ENCODE results near the gene TTLL7.

Gene TTLL7

DNA sequence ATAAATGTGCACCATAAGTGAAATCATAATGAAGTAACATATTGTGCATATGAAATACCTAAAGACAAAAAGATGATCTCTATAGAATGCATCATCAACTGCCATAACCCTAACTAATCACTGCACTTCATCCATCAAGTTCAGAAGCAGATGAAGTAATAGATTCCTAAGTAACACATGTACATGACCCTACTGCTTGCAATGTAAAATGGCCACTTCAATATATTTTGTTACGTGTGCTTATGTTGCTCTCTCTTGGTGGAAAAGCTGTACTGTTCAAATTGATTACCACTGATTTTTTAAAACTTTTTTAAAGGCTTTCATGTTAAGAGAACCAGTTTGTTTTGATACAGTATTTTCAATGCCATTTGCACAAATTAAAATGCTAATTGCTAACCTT lies 141.8 kb downstream of the TTLL7 start:
- no peak for DNase-seq (ENCODE audit: low spot score)
- TF ChIP-seq, protein P1, sequence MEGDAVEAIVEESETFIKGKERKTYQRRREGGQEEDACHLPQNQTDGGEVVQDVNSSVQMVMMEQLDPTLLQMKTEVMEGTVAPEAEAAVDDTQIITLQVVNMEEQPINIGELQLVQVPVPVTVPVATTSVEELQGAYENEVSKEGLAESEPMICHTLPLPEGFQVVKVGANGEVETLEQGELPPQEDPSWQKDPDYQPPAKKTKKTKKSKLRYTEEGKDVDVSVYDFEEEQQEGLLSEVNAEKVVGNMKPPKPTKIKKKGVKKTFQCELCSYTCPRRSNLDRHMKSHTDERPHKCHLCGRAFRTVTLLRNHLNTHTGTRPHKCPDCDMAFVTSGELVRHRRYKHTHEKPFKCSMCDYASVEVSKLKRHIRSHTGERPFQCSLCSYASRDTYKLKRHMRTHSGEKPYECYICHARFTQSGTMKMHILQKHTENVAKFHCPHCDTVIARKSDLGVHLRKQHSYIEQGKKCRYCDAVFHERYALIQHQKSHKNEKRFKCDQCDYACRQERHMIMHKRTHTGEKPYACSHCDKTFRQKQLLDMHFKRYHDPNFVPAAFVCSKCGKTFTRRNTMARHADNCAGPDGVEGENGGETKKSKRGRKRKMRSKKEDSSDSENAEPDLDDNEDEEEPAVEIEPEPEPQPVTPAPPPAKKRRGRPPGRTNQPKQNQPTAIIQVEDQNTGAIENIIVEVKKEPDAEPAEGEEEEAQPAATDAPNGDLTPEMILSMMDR (IDR thresholded peaks at IDR 0.05; ENCODE audit: extremely low read depth, missing control alignments): no peak

DNA sequence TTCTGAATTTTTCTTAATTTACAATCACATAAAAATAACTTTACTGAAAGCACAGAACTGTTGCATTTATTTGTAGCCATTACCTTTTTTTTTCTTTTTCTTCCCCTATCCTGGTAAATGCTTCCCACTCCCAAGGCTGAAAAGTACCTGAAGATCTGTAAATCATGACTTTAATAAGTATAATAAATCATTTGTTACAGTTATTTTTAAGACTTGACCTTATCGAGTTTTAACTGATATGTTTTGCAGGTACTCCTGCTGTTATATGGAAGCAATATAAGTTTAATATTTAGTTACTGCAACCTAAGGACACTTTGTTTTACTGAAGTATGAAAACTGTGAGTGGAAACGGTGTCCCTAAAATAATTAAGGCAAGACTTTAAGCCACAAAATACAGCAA lies 142.6 kb downstream of the TTLL7 start:
- DNase-seq (ENCODE audit: low spot score): no peak
- TF ChIP-seq, protein P1 (IDR thresholded peaks at IDR 0.05; ENCODE audit: extremely low read depth, missing control alignments): no peak

DNA sequence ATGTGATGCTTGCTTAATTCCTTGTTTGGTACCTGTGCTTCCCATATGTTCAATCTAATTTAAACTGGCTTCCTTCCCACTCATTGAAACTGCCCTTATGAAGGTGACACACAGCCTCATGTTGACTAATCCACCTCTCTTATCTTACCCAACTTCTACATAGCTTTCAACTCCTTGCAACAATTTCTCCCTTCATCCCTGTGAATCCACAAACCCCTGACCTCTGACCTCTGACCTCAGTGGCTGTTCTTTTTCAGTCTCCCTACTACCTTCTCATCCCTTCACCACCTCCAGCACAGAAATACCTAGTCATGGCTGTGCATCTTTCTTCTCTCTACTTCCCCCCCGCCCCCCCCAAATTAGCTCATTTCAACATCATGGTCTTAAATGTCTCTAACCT lies 144.5 kb downstream of the TTLL7 start:
- no peak for DNase-seq (ENCODE audit: low spot score)
- TF ChIP-seq, protein P1 (IDR thresholded peaks at IDR 0.05; ENCODE audit: extremely low read depth, missing control alignments): no peak

DNA sequence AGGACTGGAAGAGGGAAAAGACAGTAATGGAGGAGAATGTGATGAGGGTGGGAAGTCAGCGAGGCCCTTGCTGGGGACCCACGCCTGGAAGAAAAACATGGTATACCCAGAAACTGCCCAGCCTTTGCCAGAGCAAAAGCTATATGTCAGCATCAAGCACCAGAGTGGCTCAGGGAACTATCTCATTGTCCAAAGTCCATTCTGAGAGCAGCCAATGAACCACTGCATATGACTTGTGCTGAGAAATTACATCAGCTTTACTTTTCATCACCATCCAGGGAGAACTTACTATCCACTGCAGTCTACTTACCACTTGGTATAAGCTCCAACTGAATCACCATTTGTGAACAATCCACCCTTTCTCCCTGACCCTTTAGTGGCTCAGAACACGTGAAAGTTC lies 148.1 kb downstream of the TTLL7 start:
- DNase-seq (ENCODE audit: low spot score): no peak
- TF ChIP-seq, protein P1 (IDR thresholded peaks at IDR 0.05; ENCODE audit: extremely low read depth, missing control alignments): no peak

DNA sequence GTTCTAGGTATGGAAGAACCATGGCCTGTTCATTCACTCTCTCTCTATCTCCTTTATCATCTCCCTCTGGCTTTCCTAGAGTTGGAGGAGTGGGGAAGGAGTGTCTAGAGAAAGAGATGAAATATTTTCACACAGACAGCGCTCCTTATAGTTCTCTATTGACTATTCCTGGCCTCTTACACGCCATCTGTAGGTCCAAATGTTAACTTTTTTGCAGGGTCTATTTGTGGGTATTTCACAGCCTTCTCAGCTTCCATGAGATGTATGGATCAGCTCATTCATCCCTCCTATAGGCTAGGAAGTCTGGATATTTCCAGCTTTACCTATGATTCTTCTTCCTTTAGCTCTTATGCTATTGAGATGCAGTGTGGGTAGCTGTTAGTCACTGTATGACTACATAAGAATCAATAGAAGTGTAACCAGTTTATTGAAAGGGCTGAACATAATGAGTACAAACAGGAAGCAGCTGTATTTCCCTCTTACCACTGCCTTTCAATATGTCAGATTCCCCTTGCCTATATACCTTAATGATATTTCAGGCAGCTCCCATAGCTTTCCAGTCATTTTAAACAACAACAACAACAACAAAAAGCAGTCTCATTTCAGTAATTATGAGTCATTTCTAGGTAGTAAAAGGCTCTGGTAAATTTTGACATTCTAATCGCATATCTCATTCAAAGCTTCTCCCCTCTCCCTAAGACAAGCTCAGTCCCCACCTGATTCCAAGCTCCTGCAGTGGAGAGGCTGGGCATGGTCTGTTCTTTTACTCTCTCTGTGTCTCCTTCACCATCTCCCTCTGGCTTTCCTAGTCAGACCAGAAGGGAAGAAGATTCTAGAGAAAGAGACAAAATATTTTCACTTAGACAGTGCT lies 149.5 kb downstream of the TTLL7 start:
- TF ChIP-seq, protein P1 (IDR thresholded peaks at IDR 0.05; ENCODE audit: extremely low read depth, missing control alignments): no peak
- DNase-seq (ENCODE audit: low spot score): peak; percentile 49

DNA sequence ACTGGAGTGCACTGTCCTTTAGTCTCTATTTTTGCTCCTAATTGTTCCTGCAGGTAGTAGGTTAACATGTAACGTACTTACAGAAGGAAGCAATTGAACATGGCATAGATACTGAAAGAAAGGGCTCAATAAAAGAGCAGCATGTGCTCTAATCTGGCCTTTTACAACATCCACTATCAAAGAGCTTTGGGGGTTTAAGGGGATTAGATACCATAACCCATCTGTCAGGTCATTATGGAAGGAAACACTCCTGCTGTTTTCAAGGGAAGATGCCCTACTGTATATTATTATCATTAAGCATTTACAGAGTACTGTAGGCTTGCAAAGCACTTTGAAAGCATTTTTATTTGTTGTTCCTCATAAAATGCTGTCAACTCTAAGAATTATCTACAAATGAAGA lies 152.8 kb downstream of the TTLL7 start:
- TF ChIP-seq, protein P1 (IDR thresholded peaks at IDR 0.05; ENCODE audit: extremely low read depth, missing control alignments): no peak
- DNase-seq (ENCODE audit: low spot score): no peak

DNA sequence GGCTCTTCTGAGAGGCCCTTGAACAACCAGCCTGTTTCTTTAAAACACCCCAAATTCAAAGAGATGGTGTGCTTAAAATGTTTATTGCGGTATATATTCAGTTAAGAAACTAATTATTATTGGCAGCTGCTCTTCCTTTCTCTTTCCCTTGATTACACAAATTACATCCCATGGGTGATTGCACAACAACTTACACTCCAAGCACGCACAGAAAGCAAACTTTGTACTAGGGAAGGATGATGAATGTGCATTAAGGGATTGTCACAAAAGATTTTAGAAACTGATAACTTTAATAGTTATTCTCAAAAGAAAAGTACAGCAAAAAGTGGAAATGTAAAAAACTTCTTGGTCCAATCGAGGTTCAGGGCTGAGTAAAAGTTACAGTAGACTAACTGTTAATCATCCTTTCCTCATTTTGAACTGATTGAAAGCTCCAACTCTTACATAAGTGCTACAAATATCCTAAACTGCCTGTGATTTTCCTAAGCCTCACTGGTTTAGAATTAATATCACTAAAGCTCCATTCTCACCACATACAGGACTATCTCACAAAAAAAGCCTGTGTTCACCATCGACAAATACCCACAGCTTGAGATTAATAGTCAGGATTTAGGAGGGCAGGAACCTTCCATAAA lies 153.4 kb downstream of the TTLL7 start:
- no peak for DNase-seq (ENCODE audit: low spot score)
- TF ChIP-seq, protein P1 (IDR thresholded peaks at IDR 0.05; ENCODE audit: extremely low read depth, missing control alignments): no peak

All from GM20000 (cell line).